H4 (cell line): ENCODE data around the gene MYOM3. TPM values are rescaled to one million over a fixed set of nuclear protein-coding genes. Genes with fewer than 3 reads are reported as not detected.

Source experiments
- DNase-seq: peaks from one replicate; pipeline ENCODE4 v3.0.0-alpha.2; 2015; ENCODE audit warnings: low spot score
- total RNA-seq: library from RNA; depleted of rRNA; stranded (reverse); fragments of >200 nt; shearing (Covaris generic); gene quantifications from 2 replicates; pipeline ENCODE4 v1.2.3, GENCODE V29; 2014

The MYOM3 gene
- total RNA-seq, 1 experiment from 2014 or later, result not detected

DNA sequence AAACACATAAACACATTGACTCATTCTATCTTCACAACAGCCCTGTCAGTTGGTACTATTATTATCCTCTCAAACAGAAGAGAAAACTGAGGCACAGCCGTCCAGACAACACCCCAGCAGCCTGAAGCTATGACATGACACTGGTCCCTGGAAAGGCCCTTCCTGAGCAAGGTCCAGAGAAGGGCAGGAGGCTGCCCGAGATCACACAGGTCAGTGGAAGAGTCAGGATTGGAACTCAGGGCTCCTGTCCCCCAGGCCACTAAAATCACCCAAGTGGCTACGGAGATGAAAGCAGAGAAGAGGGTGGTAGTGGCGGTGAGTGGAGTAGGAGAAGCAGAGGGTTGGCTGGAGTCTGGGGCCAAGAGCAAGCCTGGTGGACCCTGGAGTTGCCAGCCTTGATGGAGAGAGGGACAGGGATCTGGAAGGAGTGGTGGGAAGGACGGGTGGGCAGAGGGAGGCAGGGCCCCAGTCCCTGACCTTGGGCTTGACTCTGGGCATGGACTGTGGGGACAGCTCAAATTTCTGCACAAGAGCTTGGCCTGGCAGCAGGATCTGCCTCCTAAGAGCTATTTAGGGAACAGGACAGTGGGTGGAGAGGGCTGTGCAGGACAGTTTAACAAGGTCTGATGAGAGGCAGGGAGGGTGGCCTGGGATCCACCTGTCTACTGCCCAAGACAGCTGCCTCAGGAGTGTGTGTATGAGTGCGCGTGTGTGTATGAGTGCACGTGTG lies 15.8 kb downstream of the MYOM3 start:
- DNase-seq, result no peak

DNA sequence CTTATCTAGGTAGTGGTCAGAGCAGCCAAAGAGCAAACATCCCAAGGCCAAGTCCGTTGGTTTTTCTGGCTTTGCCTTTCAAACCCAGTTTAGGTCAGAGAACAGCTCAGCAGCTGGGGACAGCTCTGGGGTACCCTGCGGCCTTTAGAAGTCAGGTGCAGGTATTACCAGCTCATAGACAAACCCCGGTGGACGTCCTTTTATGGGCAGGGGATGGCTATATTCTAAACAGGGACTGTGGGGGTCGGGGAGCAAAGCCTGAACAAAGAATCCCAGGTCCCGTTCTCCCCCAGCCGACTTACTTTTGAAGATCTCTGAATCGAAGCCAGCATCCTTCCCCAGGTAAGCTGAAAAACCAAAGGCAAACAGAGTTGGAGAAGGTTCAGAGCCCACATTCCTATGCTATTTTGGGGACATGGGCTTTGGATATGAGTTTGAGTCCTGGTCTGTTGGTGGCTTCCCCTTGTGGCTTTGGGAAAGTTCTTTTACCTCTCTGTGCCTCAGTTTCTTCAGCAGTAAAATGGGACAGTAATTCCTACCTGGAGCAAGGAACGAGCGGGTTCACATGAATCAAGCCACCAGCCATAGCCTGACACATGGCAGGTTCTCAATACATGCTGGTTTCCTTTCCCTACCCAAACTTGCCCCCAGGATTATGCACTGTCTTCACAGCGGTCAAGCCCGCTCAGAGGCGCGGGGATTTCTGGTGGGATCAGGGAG lies 16.6 kb downstream of the MYOM3 start:
- DNase-seq, result no peak

DNA sequence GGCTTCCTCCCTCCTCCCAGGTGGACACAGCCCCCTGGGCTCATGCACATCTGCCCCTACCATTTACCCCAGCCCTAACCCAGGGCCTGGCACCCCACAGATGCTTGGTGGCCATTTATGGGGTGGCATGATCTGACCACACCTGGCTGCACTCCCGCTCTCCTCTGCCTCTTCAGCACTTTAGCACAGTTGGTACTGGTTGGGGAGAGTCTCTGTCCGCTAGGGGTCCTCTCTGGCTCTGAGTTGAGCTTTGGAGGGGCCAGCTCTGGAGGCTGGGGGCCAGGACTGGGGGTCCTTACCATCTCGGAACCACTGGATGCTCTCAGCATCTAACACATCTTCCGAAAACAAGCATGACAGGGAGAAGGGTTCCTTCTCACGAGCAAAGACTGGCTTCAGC lies 17.4 kb downstream of the MYOM3 start:
- no peak for DNase-seq

DNA sequence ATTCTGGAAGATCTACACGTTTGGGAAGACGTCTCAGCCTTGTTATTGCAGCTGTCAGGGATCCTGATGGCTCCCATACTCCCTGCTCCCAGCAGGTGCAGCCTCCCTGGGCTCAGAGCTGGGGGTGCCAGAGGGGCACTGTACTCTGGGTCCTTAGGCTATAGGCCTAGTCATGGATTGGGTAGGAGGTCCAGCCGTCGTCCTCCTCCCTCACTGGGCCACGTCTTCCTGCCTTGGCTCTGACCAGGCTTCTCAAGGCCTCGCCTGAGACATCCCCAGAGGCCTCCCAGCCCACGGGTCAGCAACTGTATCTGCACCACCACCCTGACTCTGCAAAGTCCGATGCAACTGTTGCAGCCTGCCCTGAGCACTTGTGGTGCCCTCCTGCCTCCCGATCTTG lies 18.2 kb downstream of the MYOM3 start:
- no peak for DNase-seq

DNA sequence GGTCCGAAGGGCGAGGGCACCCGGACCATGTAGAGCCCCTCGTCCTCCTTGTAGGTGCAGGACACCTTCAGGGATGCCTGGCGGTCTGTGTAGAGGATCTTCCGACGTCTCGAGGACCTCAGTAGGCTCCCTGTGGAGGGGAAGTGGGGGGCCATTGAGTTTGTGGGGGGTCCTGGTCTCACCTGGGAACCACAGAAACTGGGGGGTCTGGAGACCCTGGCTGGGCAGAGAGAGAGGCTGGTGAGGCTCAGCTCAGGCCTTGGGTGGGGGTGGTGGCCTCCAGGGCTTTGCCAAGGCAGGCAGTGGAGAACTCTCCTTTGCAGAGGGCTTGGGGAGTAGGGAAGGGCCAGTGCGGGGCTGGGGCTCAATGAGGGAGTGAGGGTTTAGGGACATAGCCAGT lies 19.0 kb downstream of the MYOM3 start:
- no peak for DNase-seq

DNA sequence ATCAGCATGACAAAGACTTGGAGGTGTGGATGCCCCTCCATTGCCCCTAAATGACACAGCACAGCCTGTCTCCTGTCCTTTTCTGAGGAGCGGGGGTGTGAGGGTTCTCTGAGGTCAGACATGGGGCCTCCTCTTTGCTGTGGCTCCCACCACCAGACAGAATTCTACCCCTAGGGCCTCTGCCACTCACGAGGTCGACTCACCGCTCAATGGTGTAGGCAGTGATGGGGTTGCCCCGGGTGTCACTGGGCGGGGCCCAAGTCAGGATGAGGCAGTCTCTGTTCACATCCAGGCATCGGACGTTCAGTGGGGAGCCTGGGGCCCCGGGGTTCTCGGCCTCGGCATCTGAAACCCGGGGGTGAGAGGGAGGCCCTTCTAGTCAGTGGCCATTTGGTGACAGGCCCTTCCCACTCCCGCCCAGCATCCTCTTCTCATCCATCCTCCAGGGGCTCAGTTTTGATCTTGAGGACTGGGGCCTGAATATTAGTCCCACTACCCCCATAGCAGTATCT lies 19.9 kb downstream of the MYOM3 start:
- no peak for DNase-seq

DNA sequence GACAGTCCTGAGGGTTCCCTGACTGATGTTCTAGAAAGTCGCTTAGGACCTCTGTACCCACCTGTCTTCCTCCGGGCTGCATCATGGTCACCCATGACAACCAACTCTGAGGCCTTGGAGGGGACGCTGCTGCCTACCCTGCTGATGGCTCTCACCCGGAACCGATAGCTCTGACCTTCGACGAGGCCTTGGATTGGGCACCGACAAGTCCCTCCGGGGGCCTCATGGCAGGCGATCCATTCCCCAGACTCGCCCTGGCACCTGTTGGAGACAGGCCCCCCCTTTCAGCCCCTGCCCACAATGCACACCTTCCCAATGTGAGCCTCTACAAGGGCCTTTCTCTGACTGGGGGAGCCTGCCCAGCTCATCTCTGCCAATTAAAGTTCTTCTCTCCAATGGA lies 21.2 kb downstream of the MYOM3 start:
- DNase-seq, result no peak

DNA sequence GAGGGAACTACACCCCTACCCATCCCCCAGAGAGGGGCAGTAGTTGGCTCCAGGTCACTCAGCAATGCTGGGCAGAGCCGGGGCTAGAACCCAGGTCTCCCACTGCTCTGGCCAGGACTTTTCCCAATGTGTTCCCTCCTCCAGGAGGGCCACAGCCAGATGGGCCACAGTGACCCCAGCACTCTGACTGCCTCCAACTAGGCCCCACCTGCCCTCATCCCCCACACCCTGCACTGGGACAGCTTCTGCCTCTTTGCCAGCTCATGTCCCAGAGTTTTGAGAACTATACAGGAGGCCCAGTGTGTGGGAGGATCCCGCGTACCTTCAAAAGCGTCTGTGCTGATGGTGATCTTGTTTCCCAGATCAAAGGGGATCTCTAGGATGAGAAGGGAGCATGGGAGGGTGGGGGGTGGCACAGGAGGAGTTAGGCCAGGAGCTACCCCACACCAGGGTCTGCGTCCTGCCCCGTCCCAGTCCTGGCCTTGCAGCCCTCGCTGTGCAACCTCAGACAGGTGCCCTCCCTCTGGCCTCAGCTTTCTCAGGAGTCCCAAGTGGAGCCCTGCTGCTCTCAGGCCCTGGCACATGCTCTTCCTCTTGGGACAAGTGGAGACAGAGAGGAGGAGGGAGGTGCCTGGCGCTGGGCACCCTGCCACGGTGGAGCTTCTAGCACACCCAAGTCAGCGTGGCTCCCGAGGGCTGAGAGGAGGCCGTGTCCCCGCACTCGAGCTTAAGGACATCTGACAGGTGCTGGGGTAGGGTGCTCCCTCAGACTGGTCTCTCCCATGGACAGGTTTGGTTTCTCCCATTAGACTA lies 22.0 kb downstream of the MYOM3 start:
- no peak for DNase-seq

DNA sequence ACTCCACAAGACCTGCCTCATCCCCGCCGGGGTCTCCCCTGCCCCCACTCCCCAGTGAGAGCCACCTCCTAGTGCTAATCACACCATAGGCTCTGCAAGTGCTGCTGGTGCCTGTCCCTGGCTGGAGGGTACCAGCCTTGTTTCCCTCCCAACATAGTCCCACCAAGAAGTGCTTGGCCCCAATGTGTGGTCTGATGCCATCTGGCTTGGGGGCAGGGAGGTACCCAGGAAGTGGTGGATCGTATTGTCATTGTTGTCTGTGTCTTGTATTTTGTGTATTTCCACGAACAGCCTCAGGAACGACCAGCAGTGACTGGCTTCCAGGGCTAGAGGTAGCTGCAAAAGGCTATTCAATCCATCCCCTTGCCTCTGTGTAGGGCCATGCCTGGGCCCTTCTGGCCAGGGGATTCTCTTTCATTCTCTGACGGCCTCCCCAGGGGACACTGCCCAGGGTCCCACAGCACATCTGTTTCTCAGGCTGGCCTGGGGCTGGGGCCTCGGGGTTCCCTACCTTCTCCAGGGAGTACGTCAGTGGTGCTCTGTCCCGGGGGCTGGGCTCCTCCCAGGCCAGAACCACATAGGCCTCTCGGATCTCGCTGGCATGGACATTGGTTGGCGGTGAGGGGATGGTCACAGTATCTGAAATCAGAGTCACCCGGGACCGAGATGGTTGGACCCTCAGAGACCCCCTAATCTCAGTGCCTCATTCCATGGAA lies 22.8 kb downstream of the MYOM3 start:
- no peak for DNase-seq

DNA sequence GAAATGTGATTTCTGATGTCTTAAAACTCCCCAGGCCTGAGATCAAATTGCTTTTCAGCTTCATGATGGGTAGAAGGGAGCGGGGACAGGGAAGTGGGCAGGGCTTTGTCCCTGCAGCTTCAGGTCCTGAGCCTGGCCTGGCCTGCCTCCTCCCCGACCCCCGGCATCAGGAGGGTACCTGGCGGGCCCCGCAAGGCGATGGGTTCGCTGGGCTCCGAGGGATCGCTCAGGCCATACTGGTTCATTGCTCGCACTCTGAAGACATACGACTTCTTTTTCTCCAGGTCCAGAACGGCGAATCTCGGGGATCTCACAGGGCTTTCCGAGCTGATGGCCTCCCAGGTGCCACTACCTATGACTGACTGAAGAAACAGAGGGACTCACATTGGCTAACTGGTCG lies 25.5 kb downstream of the MYOM3 start:
- no peak for DNase-seq

DNA sequence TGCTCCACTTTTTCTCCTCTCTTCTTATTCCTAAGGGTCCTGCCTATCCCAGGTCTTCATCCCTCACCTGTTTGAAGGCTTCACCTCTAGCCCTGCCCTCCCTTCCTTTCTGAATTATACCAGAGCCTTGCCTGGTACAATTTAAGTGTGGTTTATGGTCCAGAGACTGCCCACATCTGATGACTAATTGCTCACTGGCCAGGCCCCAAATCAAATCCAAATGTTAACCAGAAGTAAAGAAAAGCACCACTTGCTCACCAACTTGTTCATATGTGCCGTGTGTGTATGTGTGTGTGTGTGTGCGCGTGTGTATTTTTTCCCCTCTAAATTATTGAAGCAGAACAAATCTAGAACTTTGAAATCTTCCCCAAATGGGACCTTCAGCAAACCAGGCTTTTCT lies 26.4 kb downstream of the MYOM3 start:
- DNase-seq, result no peak

DNA sequence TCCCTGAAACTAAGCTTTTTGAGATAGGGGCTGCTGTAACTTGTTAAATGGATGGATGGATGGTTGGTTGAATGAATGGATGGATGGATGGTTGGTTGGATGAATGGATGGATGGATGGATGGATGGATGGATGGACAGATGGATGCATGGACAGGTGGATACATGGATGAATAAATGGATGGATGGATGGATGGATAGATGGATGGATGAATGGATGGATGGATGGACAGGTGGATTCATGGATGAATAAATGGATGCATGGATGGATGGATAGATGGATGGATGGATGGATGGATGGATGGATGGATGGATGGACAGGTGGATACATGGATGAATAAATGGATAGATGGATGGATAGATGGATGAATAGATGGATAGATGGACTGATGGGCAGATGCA lies 26.9 kb downstream of the MYOM3 start:
- DNase-seq, result no peak

DNA sequence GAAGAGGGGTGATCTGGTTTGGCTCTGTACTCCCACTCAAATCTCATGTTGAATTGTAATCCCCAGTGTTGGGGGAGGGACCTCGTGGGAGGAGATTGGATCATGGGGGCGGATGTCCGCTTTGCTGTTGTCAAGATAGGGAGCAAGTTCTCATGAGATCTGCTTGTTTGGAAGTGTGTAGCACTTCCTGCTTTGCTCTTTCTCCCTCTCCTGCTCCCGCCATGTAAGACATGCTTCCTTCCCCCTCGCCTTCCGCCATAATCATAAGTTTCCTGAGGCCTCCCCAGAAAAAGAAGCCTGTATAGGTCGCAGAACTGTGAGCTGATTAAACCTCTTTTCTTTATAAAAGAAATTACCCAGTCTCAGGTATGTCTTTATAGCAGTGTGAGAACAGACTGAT lies 27.9 kb downstream of the MYOM3 start:
- no peak for DNase-seq

DNA sequence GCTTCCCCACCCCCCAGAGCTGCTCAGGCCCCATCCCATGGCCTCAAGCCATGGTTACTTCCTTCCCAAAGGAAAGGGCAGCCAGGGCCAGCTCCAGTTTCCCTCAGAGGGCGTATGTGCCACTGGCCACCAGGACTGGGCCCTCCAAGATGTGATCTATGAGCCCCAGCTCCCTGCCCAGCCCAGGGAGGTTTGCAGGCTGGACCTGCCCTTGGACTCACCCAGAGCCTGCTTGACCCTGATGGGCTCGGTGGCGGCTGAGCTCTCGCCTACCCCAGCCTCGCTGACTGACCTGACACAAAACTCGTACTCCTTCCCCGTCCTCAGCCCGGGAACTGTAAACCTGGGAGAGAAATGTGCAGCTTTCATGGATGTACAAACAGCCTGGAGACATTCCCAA lies 29.6 kb downstream of the MYOM3 start:
- DNase-seq, result no peak

DNA sequence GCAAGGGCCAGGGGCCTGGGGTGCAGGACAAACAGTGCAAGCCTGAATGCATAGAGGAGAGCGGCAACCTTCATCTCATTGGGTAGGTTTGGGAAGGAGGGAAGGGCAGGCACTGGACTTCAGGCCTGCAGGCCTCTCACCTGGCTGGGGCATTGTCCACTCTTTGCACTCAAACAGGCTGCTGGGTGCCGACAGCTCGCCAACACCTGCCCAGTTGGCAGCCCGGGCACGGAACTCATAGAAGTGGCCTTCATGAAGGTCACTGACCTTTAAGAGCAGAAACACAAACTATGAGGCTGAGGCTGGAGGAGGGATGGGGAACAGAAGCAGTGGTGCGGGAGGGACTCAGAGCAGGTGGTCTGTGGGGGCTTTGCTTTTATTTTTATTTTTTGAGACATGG lies 30.7 kb downstream of the MYOM3 start:
- no peak for DNase-seq

DNA sequence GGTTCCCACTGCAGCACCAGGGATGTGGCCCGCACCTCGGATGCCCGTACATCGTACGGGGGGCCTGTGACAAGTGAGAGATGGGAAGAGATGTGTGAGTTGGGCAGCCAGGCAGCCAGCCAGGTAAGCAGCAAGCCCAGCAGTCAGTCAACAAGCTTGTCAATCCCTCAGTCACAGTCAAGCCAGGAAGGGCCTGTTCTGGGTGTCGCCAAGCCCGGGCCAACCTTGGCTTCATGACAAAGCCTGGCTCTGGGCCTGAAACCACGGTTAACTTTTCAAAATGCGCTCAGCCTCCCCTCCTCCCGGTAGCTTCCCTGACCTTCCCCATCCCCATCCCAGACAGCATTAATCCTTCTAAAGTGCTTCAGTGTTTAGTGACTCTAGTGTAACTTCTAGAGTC lies 31.8 kb downstream of the MYOM3 start:
- no peak for DNase-seq

DNA sequence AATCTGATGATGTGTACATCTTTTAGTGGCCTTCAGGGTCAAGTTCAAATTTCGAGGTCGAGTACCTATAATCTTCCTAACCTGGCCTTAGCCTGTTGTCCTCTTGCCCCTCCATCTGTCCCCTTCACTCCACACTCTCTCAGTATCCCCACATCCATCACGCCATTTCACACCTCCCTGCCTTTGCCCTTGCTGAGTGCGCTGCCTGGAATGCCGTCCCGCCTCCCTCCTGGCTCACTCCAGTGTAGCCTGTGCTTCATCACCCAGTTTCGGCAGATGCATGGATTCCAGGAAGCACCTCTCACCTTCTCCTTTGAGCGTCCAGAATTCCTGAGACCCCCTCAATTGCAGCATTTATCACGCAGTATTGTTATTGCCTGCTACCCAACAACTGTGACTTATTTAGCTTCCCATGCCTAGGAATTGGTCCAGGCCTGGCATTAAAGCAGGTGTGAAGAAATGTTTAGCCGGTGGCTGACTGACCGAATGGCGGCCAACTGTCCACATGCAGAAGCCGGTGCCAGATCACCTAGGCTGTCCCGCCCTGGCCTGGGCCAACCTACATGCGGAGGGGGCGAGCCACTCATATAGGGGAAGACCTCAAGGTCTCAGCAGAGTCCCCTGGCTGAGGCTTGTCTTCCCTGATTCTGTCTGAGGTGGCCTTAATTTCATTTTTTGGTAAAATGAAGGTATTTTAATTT lies 34.5 kb downstream of the MYOM3 start:
- DNase-seq, result no peak

DNA sequence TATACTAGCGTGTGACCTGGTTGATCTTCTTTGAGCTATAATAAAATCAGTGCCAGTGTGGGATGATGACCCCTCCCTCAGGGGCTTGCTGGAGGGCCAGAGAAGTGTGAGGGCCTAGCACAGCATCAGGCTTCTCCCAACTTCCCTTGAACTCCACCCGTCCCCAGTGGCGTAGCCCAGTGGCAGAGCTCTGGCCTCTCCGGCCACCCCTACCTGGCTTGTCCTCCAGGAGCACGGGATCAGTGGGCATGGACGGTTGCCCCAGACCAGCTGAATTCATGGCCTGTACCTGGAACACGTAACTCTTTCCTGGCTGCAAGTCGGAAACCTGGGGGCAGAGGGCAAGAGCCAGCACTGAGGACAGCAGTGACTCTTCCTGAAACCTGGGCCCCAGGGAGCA lies 36.0 kb downstream of the MYOM3 start:
- no peak for DNase-seq

DNA sequence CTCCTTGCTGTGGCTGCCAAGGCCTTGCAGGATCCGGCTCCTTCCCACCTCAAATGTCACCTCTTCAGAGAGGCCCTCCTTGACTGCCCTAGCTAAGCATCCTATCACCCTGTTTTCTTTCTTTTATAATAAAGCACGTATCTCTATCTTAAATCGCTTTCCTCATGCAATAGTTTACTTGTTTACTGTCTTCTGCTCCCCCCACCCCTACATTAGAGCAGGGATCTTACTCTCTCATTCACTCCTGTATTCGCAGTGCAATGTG lies 36.4 kb downstream of the MYOM3 start:
- no peak for DNase-seq

DNA sequence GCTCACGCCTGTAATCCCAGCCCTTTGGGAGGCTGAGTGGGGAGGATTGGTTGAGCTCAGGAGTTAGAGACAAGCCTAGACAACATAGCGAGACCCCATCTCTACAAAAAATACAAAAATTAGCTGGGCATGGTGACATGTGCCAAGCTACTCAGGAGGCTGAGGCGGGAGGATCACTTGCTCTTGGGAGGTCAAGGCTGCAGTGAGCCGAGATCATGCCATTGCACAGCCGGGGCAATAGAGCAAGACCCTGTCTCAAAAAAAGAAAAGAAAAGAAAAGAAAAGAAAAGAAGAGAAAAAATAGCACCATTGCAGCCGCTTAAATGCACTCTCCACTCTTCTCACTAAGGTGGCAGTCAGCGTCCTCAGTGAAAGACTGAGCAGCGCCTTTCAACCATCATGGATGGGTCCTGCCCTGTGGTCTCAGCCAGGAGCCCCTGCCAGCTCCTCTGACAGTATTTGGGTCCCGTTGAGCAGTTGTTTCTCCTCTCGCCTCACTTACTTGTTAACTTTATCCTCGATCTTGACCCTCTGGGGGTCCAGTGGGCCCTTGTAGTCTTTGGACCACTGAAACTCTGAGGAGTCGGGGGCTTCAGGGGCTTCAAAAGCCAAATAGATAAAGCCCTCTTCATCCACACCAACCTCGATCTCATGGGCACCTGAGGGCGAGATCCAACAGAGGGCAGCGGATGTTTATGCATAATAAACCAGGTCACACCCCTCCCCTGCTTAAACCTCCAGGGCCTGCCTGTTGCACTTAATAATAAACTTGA lies 36.9 kb downstream of the MYOM3 start:
- no peak for DNase-seq

DNA sequence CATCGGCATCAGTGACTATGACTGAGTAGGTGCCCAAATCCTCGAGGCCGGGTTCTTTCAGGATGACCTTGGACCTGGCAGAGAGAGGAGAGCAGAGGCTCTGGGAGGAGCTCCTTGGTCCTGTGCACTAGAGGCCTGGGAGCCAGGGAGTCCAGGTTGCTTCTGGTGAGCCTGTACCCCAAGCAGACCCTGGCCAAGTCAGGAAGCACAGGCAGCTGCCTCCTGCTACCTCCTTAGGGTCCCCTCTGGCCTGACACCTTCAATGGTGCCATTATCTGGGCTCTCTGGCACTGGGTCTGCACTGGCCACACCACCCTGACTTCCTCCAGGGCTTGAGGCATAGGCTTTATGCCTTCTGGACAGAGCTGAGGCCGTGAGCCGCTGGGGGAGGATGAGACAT lies 37.7 kb downstream of the MYOM3 start:
- DNase-seq, result no peak
